Measurements from ENCODE around the gene RPS19.
"Not testable (repeated sequence)": the region's sequence is repeated elsewhere in the genome, so short reads cannot be mapped to it uniquely, and the experiment has no call there.

Gene RPS19

DNA sequence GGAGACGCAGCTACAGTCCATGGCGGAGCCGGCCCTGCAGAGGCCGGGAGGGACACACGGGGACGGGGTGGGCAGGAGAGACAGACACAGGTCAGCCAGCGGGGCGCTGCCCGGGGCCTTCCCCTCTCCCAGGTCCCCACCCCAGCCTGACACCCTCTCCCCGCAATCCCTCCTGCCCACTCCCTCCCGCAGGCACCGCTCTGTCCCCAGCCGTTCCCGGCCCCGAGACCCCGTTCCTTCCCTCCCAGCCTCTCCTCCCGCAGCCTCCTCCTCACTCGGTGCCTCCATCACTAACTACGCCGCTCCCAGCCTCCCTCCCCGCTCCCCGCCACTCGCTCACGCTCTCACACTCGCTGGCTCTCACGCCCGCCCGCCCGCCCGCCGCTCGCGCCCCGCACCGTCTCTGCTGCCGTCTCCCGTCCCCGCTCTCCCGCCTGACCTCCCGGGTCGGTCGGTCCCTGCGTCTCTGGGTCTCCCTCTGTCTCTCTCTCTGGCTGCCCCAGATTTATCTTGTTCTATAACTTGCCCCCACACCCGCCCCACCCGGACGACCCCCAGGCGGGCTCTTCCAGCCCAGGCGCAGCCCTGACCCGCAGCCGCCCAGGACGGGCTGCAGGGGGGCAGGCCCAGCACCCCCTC lies 53.0 kb downstream of the RPS19 start:
- H3K4me3 ChIP-seq (ENCODE audit: low read depth, low read length), result no peak overlapping the region

DNA sequence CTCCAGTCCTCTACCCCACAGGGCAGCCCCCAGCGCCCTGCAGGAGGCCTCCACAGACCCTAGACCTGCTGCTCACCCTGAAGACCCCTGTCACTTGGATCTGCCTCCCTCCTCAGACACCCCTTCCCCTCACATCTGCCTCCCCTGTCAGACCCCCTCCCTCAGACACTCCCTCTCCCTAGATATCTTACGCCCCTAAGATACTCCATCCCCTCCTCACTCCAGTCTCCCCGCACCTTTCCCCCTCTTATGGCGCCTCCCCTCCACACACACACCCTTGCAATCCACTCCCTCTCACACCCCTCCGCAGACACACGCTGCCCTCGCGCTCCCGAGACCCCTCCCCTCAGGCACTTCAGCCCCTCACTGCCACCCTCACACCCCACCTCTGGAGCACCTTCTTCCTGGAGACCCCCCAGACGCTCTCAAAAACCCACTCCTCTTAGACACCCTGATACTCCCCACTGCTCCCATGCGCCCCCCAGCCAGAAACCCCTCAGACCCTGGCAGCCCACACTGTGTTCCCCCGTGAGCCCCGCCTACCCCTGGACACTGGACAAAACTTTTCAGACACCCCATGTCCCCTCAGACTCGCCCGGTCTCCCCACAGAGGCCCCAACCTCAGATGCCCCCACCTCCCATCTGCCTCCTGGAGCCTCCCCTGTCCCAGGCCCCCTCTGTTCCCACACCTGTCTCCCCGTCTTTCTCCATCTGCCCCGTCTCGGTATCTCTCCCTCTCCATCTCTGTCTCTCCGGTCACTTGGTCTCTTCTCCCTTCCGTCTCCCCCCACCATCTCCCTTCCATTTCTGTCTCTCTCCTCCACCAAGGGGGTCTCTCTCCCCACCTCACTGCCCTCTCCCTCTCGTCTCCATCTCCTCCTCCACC lies 53.7 kb downstream of the RPS19 start:
- H3K4me3 ChIP-seq (ENCODE audit: low read depth, low read length), result no peak overlapping the region

DNA sequence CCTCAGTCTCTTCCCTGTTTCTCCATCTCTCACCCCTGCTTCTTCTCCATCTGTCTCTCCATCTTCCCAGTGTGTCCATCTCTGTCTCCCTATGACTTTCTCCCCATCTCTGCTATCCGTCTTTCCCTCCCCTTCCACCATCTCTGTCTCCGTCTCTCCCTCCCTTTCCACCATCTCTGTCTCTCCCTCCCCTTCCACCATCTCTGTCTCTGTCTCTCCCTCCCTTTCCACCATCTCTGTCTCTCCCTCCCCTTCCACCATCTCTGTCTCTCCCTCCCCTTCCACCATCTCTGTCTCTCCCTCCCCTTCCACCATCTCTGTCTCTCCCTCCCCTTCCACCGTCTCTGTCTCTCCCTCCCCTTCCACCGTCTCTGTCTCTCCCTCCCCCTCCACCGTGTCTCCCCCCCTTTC lies 54.4 kb downstream of the RPS19 start:
- H3K4me3 ChIP-seq (ENCODE audit: low read depth, low read length), result not testable (repeated sequence)

DNA sequence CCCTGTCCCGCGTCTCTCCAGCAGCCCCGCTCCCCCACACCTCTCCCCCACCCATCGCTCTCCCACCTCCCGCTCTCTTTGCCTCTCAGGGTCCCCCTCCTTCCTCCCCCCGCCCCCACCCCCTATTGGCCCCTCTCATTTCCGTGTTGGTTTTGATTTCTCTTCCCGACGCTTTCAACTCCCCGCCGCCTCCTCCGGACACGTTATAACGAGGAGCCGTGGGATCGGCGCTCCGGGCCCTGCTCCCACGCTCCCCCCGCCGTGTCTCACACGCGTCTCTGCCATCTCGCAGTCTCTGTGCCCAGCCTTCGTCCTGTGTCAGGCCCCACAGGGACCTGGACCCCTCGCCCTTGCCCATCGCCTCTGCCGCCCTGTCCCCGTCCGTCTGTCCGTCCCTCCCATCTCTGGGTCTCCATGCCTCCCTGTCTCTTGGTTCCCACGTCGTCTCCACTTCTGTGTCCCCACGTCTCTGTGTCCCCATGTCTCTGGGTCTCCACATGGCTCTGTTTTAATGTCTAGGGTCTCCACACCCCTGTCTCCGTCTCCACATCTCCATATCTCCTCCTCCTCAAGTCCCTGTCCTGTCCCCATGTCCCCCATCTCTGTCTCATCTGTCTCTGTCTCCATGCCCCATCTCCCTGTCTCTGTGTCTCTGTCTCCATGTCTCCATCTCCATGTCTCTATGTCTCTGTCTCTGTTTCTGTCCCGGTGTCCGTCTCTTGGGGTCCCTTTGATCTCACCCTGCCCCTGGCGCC lies 55.1 kb downstream of the RPS19 start:
- no peak overlapping the region for H3K4me3 ChIP-seq (ENCODE audit: low read depth, low read length)

DNA sequence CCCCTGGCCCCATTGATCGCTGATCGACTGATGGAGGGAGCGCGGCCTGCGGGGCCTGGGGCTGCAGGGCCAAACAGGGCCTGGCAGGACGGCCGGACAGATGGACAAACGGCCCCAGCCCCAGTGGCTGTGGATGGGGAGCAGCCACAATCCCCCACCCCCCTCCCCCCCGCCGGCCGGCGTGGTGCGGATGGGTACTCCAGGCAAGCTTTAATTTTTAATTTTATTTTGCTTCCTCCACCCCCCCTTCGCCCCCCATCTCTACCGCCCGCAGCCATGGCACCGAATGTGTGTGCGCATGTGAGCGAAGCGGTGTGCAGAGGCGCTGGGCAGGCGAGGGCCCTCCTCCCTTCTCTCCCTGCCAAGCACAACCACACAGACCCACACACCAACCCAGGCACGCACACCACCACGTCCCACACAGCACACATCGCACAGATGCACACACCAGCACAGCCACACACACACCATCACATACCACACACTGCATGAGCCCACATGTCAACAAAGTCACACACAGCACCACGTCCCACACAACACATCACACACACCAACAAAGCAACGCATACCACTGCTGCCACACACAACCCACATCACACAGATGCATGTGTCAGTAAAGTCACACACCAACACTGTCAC lies 55.8 kb downstream of the RPS19 start:
- no peak overlapping the region for H3K4me3 ChIP-seq (ENCODE audit: low read depth, low read length)

DNA sequence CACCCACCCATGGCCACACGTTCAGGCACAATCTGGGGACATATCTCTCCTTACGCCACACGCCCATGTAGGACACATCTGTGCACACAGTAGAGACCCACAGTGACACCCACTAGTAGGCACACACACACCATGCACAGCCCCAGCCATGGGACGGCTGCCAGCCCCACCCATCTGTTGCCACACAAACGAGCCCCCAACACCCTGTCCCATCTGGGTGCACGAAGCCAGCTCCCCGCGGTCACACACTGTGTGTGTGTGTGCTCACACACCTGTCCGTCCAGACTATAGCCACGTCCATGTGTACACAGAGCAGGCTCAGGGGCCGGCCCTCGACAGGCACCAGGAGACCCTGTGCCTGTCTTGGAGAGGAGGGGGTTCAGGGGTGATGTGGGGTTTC lies 57.6 kb downstream of the RPS19 start:
- H3K4me3 ChIP-seq (ENCODE audit: low read depth, low read length), result no peak overlapping the region

DNA sequence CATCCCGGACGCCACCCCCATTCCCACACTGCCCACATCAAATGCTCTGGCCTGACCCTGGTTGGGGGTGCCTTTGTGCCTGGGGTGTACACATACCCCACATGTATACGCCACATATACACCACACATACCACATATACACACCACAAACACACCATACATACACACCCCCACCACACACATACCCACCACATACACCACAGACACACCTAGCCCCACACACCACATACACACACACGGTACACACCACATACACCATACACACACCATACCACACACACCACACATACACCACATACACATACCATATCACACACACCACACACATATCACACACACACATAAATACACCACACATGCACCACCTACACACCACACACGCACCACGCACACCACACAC lies 58.0 kb downstream of the RPS19 start:
- no peak overlapping the region for H3K4me3 ChIP-seq (ENCODE audit: low read depth, low read length)

DNA sequence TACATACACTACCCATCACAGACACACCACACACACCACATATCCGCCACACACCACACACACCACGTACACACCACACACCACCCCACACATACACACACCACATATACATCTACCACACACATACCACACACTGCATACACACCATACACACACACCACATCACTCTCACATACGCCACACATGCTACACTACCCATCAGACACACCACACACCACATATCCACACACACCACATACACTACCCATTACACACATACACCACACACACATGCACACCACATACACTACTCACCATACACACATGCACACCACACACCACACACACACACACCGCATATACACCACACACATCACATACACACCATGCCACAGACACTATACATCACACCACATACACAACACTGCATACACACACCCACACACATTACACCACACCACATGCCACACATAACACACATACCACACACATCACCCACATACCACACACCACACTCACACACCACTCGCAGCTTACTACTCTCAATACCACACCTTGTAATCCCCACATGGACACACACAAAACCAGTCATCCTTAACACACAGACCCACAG lies 58.7 kb downstream of the RPS19 start:
- H3K4me3 ChIP-seq (ENCODE audit: low read depth, low read length), result no peak overlapping the region

DNA sequence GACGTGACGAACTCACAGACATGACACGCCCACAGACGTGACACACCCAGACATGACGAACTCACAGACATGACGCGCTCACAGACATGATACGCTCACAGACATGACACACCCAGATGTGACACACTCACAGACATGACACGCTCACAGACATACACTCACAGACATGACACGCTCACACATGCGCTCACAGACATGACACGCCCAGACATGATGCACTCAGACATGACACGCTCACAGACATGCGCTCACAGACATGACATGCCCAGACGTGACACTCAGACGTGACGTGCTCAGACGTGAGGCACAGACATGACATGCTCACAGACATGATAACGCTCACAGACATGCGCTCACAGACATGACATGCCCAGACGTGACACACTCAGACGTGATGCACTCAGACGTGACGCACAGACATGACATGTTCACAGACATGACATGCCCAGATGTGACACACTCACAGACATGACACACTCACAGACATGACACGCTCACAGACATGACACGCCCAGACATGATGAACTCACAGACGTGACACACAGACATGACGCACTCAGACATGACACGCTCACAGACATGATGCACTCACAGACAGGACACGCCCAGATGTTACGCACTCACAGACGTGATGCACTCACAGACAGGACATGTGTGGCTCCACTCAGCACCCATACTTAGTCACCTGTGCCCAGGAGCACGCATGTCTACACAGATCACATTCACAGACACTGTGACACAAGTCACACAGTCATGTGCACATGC lies 60.1 kb downstream of the RPS19 start:
- H3K4me3 ChIP-seq (ENCODE audit: low read depth, low read length), result no peak overlapping the region

DNA sequence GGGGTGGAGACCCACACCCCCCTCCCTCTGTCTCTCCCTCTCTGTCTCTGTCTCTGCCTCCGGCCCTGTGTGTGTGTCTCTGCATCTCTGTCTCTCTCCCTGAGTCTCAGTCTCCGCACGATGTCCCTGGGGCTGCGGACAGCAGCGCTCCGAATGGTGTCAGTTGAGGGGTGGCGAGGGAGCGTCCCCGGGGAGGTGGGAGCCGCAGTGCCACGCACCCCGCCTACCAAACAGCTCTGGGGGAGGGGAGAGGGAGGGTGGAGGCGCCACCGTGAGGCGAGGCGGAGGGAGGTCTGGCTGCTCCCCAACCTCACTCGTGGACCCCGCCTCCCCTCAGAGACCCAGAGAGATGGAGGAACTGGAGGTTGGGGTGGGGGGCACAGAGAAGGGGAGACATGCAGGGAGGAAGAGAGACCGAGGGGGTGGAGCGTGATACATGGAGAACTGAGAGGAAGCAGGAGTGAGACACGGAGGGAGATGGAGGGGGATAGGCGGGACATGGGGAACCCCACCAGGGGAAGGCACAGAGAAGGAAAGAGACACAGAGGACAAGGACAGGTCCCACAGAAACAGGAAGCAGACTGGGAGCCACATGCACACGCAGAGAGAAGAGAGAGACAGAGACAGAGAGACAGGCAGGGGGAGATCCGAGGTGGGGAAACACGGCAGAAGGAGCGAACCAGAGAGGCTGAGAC lies 61.0 kb downstream of the RPS19 start:
- no peak overlapping the region for H3K4me3 ChIP-seq (ENCODE audit: low read depth, low read length)

DNA sequence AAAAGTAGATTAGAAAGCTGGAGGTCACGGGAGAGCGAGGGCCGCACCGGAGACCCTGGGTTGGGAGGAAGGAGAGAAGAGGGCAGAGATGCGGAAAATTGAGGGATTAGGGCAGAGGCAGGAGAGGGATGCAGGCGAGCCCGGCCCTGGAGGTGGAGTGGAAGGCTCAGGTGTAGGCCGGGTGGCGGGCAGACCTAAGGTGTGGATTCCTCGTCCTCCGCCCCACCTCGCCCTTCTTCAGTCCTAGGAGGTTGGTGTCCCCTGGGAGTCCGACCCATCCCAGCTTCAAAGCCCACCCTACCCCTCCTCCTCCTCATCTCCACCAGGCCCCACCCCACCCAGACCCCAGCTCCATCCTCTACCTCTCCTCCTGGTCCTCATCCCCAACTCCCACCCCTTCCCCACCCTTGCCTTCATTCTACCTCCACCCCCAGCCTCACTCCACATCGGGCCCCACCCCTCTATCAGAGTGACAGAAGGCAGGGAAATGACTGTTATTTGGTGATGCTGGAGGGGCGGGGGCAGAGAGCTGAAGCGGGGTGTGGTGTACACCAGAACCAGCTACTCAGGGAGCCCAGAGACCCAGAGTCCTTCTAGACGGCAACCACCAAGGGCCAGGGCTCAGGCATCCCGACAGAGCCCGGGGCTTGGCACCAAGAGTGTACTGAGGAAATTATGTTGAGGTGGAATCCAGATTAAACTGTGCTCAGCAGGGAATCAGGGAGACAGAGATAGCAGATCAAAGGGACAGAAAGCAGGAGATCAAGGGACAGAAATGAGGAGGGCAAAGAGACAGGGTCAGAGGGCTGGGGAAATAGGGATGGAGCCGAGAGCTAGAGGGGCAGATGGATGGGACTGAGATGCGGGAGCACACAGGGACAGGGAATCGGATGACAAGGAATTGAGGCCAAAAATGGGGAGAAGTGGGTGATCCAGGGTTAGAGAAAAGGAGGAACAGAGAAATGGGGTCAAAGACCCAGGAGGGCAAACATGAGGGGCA lies 61.8 kb downstream of the RPS19 start:
- no peak overlapping the region for H3K4me3 ChIP-seq (ENCODE audit: low read depth, low read length)
